ENCODE results near the gene MAGI3. TPM values are rescaled to one million over a fixed set of nuclear protein-coding genes. Genes with fewer than 3 reads are reported as not detected.

The MAGI3 gene
- total and polyA plus RNA-seq, 3 experiments from 2014 or later, result 1.8 to 3.2 (median 3.1) TPM

DNA sequence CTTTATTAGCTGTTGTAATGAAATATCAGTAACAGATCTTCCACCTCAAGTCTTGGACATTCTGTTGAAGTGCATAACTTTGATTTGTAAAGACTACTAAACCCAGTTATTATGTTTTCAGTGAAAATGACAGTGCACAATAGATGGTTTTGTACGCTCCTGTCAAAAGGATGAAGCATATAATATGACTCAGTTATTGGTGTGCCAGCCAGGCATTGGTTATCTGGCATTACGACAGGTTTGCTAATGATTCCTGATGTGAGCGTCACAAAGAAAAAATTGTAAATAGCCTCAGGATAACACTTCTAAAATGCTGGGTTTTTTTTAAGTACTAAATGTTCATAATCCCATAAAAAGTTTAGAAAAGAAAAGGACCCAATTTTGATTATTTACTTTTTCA lies 147.9 kb downstream of the MAGI3 start:
- Mint-ChIP-seq H3K36me3 (peaks cover 0 to 13% (median 1%) of the 10 kb centered on the region in 3 donors), H3K27ac (no peak overlapping the region), H3K27me3 (peaks cover 0 to 7% of the 10 kb centered on the region in 2 donors), H3K4me1 (no peaks in the 10 kb centered on the region), H3K9me3 (peaks cover 5 to 47% (median 7%) of the 10 kb centered on the region in 5 donors), H3K4me3 (no peak overlapping the region)
- Histone ChIP-seq H3K27ac (ENCODE audit: low read depth, low read length) (no peak overlapping the region), H3K27me3 (ENCODE audit: insufficient read depth, low read length, poor library complexity, severe bottlenecking) (no peaks in the 10 kb centered on the region), H3K36me3 (ENCODE audit: insufficient read depth, low read length) (no peaks in the 10 kb centered on the region), H3K4me1 (ENCODE audit: insufficient read depth, low read length) (no peaks in the 10 kb centered on the region), H3K9me3 (ENCODE audit: low read length) (no peaks in the 10 kb centered on the region), H3K4me3 (ENCODE audit: low read length) (no peak overlapping the region)
- CTCF ChIA-PET, result no interaction called here
- POLR2A ChIA-PET, result no interaction called here
- no peak for DNase-seq

DNA sequence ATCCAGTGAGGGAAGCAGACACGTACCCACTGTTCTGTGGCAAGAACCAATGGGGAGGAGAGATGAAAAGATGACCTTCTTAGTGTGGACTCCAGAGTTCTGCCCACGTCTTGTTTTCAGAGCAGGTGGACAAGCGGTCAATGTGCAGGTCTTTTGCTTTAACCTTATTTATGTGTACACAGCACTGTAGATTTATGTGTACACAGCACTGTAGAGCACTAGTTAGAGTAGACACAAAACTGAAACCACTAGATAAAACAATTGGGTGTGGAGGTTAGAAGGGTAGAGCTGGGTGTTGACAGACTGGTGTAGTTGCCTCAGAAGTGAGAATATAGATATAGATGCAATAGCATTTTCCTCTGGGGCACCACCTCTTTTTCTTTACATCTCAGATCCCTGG lies 150.0 kb downstream of the MAGI3 start:
- Mint-ChIP-seq H3K9me3 (peaks cover 5 to 47% (median 7%) of the 10 kb centered on the region in 5 donors), H3K27ac (no peak overlapping the region), H3K4me3 (no peak overlapping the region), H3K4me1 (no peaks in the 10 kb centered on the region), H3K36me3 (peaks cover 0 to 21% (median 0%) of the 10 kb centered on the region in 3 donors), H3K27me3 (peaks cover 0 to 7% of the 10 kb centered on the region in 2 donors)
- Histone ChIP-seq H3K27ac (ENCODE audit: low read depth, low read length) (no peak overlapping the region), H3K27me3 (ENCODE audit: insufficient read depth, low read length, poor library complexity, severe bottlenecking) (no peaks in the 10 kb centered on the region), H3K36me3 (ENCODE audit: insufficient read depth, low read length) (no peaks in the 10 kb centered on the region), H3K9me3 (ENCODE audit: low read length) (no peaks in the 10 kb centered on the region), H3K4me1 (ENCODE audit: insufficient read depth, low read length) (no peaks in the 10 kb centered on the region), H3K4me3 (ENCODE audit: low read length) (no peak overlapping the region)
- no peak for DNase-seq
- CTCF ChIA-PET, result no interaction called here
- POLR2A ChIA-PET, result no interaction called here

DNA sequence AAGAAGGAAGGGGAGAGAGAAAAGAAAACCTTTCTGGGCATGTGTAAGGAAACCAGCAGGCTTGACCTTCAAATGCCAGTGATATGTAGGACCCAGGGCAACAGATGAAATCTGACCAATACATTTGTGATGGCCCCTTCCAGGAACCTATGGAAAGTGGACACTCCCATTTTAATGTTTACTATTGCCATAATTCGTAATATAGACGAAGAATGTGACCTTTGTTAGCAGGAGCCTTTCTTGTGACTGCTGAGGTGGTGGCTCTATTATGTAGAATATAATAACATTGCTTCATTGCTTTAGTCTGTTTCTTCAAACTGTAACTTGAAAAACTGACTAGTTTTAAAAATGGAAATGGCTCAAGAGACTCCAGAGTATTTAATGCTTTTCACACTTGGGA lies 150.8 kb downstream of the MAGI3 start:
- H3K36me3 Mint-ChIP-seq, result peaks cover 0 to 18% (median 0%) of the 10 kb centered on the region in 3 donors
- ChIA-PET CTCF (no interaction called here), POLR2A (no interaction called here)
- H3K36me3 ChIP-seq (ENCODE audit: insufficient read depth, low read length), result no peaks in the 10 kb centered on the region
- H3K27me3 Mint-ChIP-seq, result peaks cover 0 to 7% of the 10 kb centered on the region in 2 donors
- no peak for DNase-seq
- peaks cover 5 to 42% (median 7%) of the 10 kb centered on the region in 5 donors for H3K9me3 Mint-ChIP-seq
- no peaks in the 10 kb centered on the region for H3K4me1 ChIP-seq (ENCODE audit: insufficient read depth, low read length)
- no peak overlapping the region for H3K4me3 Mint-ChIP-seq
- no peaks in the 10 kb centered on the region for H3K27me3 ChIP-seq (ENCODE audit: insufficient read depth, low read length, poor library complexity, severe bottlenecking)
- no peaks in the 10 kb centered on the region for H3K4me1 Mint-ChIP-seq
- H3K27ac Mint-ChIP-seq, result no peak overlapping the region
- no peak overlapping the region for H3K27ac ChIP-seq (ENCODE audit: low read depth, low read length)
- no peak overlapping the region for H3K4me3 ChIP-seq (ENCODE audit: low read length)
- no peaks in the 10 kb centered on the region for H3K9me3 ChIP-seq (ENCODE audit: low read length)

DNA sequence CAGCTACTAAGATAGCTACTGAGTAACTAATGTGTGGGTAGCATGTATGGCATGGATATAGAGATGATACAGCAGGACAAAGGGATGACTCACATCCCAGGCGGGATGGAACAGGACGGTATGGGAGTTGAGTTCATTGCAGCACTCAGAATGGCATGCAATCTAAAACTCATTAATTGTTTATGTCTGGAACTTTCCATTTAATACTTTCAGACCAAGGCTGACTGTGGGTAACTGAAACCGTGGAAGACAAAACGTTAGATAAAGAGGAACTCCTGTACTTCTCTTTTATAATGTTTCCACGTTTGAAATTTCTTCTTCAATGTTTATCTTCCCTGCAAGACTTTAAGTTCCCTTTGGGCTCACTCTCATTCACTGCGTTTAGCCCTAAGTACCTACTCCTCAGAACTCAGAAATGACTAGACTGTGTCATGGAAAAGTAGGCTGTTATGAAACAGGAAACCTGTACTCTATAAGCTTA lies 151.9 kb downstream of the MAGI3 start:
- Histone ChIP-seq H3K36me3 (ENCODE audit: insufficient read depth, low read length) (no peaks in the 10 kb centered on the region), H3K4me1 (ENCODE audit: insufficient read depth, low read length) (no peaks in the 10 kb centered on the region), H3K9me3 (ENCODE audit: low read length) (no peaks in the 10 kb centered on the region), H3K4me3 (ENCODE audit: low read length) (no peak overlapping the region), H3K27me3 (ENCODE audit: insufficient read depth, low read length, poor library complexity, severe bottlenecking) (no peaks in the 10 kb centered on the region), H3K27ac (ENCODE audit: low read depth, low read length) (no peak overlapping the region)
- H3K4me1 Mint-ChIP-seq, result no peaks in the 10 kb centered on the region
- no peak overlapping the region for H3K27ac Mint-ChIP-seq
- no peak for DNase-seq
- ChIA-PET POLR2A (no interaction called here), CTCF (no interaction called here)
- no peak overlapping the region for H3K4me3 Mint-ChIP-seq
- H3K27me3 Mint-ChIP-seq, result peaks cover 0 to 5% of the 10 kb centered on the region in 2 donors
- H3K36me3 Mint-ChIP-seq, result peaks cover 0 to 15% (median 0%) of the 10 kb centered on the region in 3 donors
- H3K9me3 Mint-ChIP-seq, result peaks cover 3 to 35% (median 7%) of the 10 kb centered on the region in 5 donors

DNA sequence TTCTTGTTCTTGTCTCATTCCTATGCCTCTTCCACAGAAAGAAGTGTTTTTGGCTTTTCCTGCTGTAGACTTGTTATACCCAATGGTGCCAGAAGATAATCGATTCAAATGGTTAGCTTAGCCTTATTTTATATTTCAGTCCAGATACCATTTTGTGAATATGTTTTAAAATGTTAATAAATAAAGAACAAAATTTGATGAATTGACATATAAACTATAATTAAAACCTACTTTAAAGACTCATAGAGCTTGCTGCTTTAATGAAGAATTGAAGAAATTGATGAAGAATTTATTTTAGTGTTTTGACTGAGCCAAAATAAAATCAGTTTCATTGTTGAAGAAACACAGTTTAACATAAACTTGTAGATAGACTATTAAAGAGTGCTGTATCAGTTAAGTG lies 152.8 kb downstream of the MAGI3 start:
- no peak for DNase-seq
- CTCF ChIA-PET, result interaction anchor here (0.7 kb wide), 1 partner anchor 15 kb away, joined by 3 read pairs; no protein-coding TSS in a partner anchor
- POLR2A ChIA-PET, result no interaction called here
- H3K4me3 Mint-ChIP-seq, result no peak overlapping the region
- H3K36me3 Mint-ChIP-seq, result peaks cover 0 to 15% (median 0%) of the 10 kb centered on the region in 3 donors
- peaks cover 0 to 5% of the 10 kb centered on the region in 2 donors for H3K27me3 Mint-ChIP-seq
- Histone ChIP-seq H3K4me1 (ENCODE audit: insufficient read depth, low read length) (no peaks in the 10 kb centered on the region), H3K4me3 (ENCODE audit: low read length) (no peak overlapping the region), H3K27me3 (ENCODE audit: insufficient read depth, low read length, poor library complexity, severe bottlenecking) (no peaks in the 10 kb centered on the region), H3K36me3 (ENCODE audit: insufficient read depth, low read length) (no peaks in the 10 kb centered on the region), H3K27ac (ENCODE audit: low read depth, low read length) (no peak overlapping the region), H3K9me3 (ENCODE audit: low read length) (no peaks in the 10 kb centered on the region)
- no peak overlapping the region for H3K27ac Mint-ChIP-seq
- H3K4me1 Mint-ChIP-seq, result no peaks in the 10 kb centered on the region
- H3K9me3 Mint-ChIP-seq, result peaks cover 2 to 31% (median 6%) of the 10 kb centered on the region in 5 donors

DNA sequence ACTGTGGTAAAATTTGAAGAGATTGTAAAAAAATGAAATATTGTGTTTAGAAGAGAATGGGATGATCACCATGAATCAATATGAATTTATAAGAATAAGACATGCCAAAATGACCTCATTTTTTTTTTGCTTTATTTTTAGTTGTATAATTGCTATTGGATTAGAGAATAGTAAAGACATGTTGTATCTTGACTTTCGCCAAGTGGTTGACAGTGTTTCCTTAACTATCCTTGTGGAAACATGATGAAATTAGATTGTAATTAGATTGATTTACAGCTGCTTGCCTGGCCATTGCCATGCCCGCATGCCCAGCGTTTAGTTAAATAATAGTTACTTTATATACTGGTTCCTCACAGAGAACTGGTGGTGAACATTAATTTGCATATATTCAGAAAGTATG lies 154.9 kb downstream of the MAGI3 start:
- ChIA-PET POLR2A (no interaction called here), CTCF (no interaction called here)
- Mint-ChIP-seq H3K4me1 (no peaks in the 10 kb centered on the region), H3K4me3 (no peak overlapping the region), H3K27ac (no peak overlapping the region), H3K36me3 (peaks cover 0 to 23% (median 2%) of the 10 kb centered on the region in 3 donors), H3K27me3 (peaks cover 0 to 4% of the 10 kb centered on the region in 2 donors), H3K9me3 (peaks cover 0 to 31% (median 7%) of the 10 kb centered on the region in 5 donors)
- no peak overlapping the region for H3K27ac ChIP-seq (ENCODE audit: low read depth, low read length)
- H3K9me3 ChIP-seq (ENCODE audit: low read length), result no peaks in the 10 kb centered on the region
- H3K36me3 ChIP-seq (ENCODE audit: insufficient read depth, low read length), result no peaks in the 10 kb centered on the region
- no peaks in the 10 kb centered on the region for H3K27me3 ChIP-seq (ENCODE audit: insufficient read depth, low read length, poor library complexity, severe bottlenecking)
- no peak overlapping the region for H3K4me3 ChIP-seq (ENCODE audit: low read length)
- no peaks in the 10 kb centered on the region for H3K4me1 ChIP-seq (ENCODE audit: insufficient read depth, low read length)
- no peak for DNase-seq

DNA sequence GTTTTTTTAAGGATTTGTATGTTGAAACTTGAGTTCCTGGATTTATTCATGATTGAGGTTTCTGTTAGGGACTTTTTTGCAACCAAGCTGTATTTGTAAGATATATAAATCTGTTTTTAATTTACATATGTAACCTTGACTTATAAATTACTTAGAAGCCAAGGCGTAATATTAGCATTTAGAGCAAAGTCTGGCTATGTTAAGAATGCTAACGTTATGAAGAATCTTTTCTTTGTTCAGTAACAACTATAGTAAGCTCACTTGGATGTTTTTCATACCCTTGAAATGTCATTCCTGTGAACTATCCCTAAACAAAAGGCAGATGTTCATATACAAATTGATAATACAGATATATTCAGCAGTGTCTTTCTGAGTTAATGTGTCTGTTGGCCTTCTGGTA lies 155.3 kb downstream of the MAGI3 start:
- POLR2A ChIA-PET, result no interaction called here
- CTCF ChIA-PET, result no interaction called here
- no peaks in the 10 kb centered on the region for H3K27me3 ChIP-seq (ENCODE audit: insufficient read depth, low read length, poor library complexity, severe bottlenecking)
- peaks cover 0 to 27% (median 5%) of the 10 kb centered on the region in 5 donors for H3K9me3 Mint-ChIP-seq
- no peak overlapping the region for H3K4me3 ChIP-seq (ENCODE audit: low read length)
- no peaks in the 10 kb centered on the region for H3K9me3 ChIP-seq (ENCODE audit: low read length)
- no peaks in the 10 kb centered on the region for H3K4me1 Mint-ChIP-seq
- no peak overlapping the region for H3K27ac Mint-ChIP-seq
- no peak for DNase-seq
- H3K4me3 Mint-ChIP-seq, result no peak overlapping the region
- H3K27me3 Mint-ChIP-seq, result peaks cover 0 to 4% of the 10 kb centered on the region in 2 donors
- H3K4me1 ChIP-seq (ENCODE audit: insufficient read depth, low read length), result no peaks in the 10 kb centered on the region
- no peak overlapping the region for H3K27ac ChIP-seq (ENCODE audit: low read depth, low read length)
- H3K36me3 Mint-ChIP-seq, result peaks cover 0 to 19% (median 2%) of the 10 kb centered on the region in 3 donors
- H3K36me3 ChIP-seq (ENCODE audit: insufficient read depth, low read length), result no peaks in the 10 kb centered on the region

DNA sequence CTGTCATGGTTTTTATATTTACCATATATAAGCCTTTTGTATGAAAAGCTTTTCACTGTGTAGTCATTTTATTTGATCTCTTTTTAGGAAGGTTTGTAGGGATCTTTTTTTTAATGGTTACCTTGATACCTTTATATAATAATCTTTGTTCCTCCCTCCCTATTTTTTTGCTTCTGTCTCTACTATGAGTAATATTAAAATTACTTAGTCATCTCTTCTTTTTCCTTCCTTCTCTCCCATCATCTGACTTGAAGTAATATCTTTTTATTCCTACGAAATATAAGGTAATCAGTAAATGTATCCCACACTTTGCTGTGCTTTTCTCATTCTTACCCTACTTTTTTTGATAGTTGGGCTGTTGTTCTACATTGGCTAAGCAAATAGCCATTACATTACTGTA lies 161.4 kb downstream of the MAGI3 start:
- Mint-ChIP-seq H3K4me3 (no peak overlapping the region), H3K27me3 (peaks cover 6 to 11% of the 10 kb centered on the region in 2 donors), H3K9me3 (peaks cover 0 to 41% (median 11%) of the 10 kb centered on the region in 5 donors), H3K4me1 (no peaks in the 10 kb centered on the region), H3K27ac (no peak overlapping the region), H3K36me3 (peaks cover 4 to 24% (median 10%) of the 10 kb centered on the region in 3 donors)
- DNase-seq, result no peak
- Histone ChIP-seq H3K9me3 (ENCODE audit: low read length) (no peaks in the 10 kb centered on the region), H3K4me3 (ENCODE audit: low read length) (no peak overlapping the region), H3K27me3 (ENCODE audit: insufficient read depth, low read length, poor library complexity, severe bottlenecking) (no peaks in the 10 kb centered on the region), H3K27ac (ENCODE audit: low read depth, low read length) (no peak overlapping the region), H3K36me3 (ENCODE audit: insufficient read depth, low read length) (no peaks in the 10 kb centered on the region), H3K4me1 (ENCODE audit: insufficient read depth, low read length) (no peaks in the 10 kb centered on the region)
- CTCF ChIA-PET, result no interaction called here
- POLR2A ChIA-PET, result no interaction called here
